Stimulated activated CD4-positive, alpha-beta T cell treated with anti-CD3 and anti-CD28 coated beads, Interleukin-4, amount 100 ng/mL, for 24 hours (primary cell): ENCODE data around the gene LRRC56.

Experiments used
- DNase-seq: peaks from one replicate; pipeline ENCODE4 v3.0.0-alpha.2; 2020

The LRRC56 gene

GRCh38 chr11:540583-541432 lies 3.5 kb downstream of the LRRC56 start:
- DNase-seq, result no peak

- no peak for DNase-seq
Measured at GRCh38 chr11:541433-541885, 4.1 kb downstream of the LRRC56 start.

- DNase-seq, result no peak
Measured at GRCh38 chr11:544817-545166, 7.5 kb downstream of the LRRC56 start.

- DNase-seq, result no peak
Measured at GRCh38 chr11:545171-545570, 7.8 kb downstream of the LRRC56 start.

- DNase-seq, result no peak
Measured at GRCh38 chr11:548700-549603, 11.6 kb downstream of the LRRC56 start.

GRCh38 chr11:550021-550745 lies 12.9 kb downstream of the LRRC56 start:
- DNase-seq, result no peak

- DNase-seq, result no peak
Measured at GRCh38 chr11:550746-551085, 13.4 kb downstream of the LRRC56 start.

GRCh38 chr11:551131-551530 lies 13.8 kb downstream of the LRRC56 start:
- no peak for DNase-seq

GRCh38 chr11:551596-551995 lies 14.3 kb downstream of the LRRC56 start:
- DNase-seq, result no peak

- no peak for DNase-seq
Measured at GRCh38 chr11:553083-553987, 16.0 kb downstream of the LRRC56 start.

- no peak for DNase-seq
Measured at GRCh38 chr11:553988-554340, 16.6 kb downstream of the LRRC56 start.

GRCh38 chr11:554428-555226 lies 17.3 kb downstream of the LRRC56 start:
- DNase-seq, result peak; percentile 76

GRCh38 chr11:555227-555779 lies 18.0 kb downstream of the LRRC56 start:
- DNase-seq, result no peak

GRCh38 chr11:555780-556661 lies 18.7 kb downstream of the LRRC56 start:
- no peak for DNase-seq

- DNase-seq, result no peak
Measured at GRCh38 chr11:556662-557256, 19.4 kb downstream of the LRRC56 start.

- no peak for DNase-seq
Measured at GRCh38 chr11:557328-558132, 20.2 kb downstream of the LRRC56 start.

- no peak for DNase-seq
Measured at GRCh38 chr11:558503-558902, 21.2 kb downstream of the LRRC56 start.

- no peak for DNase-seq
Measured at GRCh38 chr11:559020-559620, 21.8 kb downstream of the LRRC56 start.
